ENCODE data around the gene COL6A2. TPM values are rescaled to one million over a fixed set of nuclear protein-coding genes. Genes with fewer than 3 reads are reported as not detected.

The COL6A2 gene
- total and polyA plus RNA-seq, 2 of the 4 experiments (the other 2 are of a cell fraction): 208 to 1,065 TPM

GRCh38 chr21:46089285-46089684, 8.6 kb upstream of the COL6A2 start:
- POLR2A ChIA-PET (ENCODE audit: unreplicated experiment): interaction anchor here (1.5 kb wide), 1 partner anchor 11 kb away, joined by 3 read pairs; no protein-coding TSS in a partner anchor
- no peak overlapping the region for H3K14ac ChIP-seq (replicated peaks; ENCODE audit: low read depth, low read length)
- in situ Hi-C loops (cut with MboI; ENCODE audit: low sequenced_read_pairs): no loop called here
- peaks cover 0 to 26% of the 10 kb centered on the region in 2 experiments; a peak in 2 of 4 replicates for H3K79me1 ChIP-seq (ENCODE audit: low read depth in 1 of 2, low read length in 2 of 2)
- H3K4me3 ChIP-seq (ENCODE audit: insufficient read depth, low read depth, low read length): no peak overlapping the region
- H3K9me1 ChIP-seq (ENCODE audit: insufficient read depth, low read length): peaks cover 14% of the 10 kb centered on the region
- H2AFZ ChIP-seq (replicated peaks; ENCODE audit: low read length, poor library complexity): no peak overlapping the region
- no peaks in the 10 kb centered on the region for H3K27me3 ChIP-seq (ENCODE audit: control insufficient read depth, insufficient read depth, low read length)
- peak overlapping the region; percentile 41; the same call in 1 of the 3 replicates for H2BK15ac ChIP-seq (ENCODE audit: low read depth, low read length)
- H4K8ac ChIP-seq (ENCODE audit: low read depth in 2 of 2, low read length in 2 of 2): no peak overlapping the region
- 0 out of 2 replicates have a peak, but pooled peaks cover 3% of the 10 kb centered on the region for H4K20me1 ChIP-seq (ENCODE audit: insufficient read depth, low read length)
- no peak overlapping the region for H3K56ac ChIP-seq (ENCODE audit: extremely low read depth, insufficient read depth, low read length)
- intact Hi-C loops (cut with micrococcal nuclease): no loop called here
- H2BK120ac ChIP-seq (ENCODE audit: low read depth, low read length): no peak overlapping the region
- H4K91ac ChIP-seq (ENCODE audit: insufficient read depth, low read depth, low read length): no peak overlapping the region
- H3K9me3 ChIP-seq (ENCODE audit: control insufficient read depth, insufficient read depth, low read length): peaks cover 3% of the 10 kb centered on the region; the same call in 1 of the 2 replicates
- no peak overlapping the region for H3K27ac ChIP-seq (ENCODE audit: insufficient read depth, low read length)
- H3K4ac ChIP-seq (ENCODE audit: low read depth, low read length): no peak overlapping the region
- H3K36me3 ChIP-seq (ENCODE audit: control insufficient read depth, insufficient read depth, low read length): no peaks in the 10 kb centered on the region
- no peak overlapping the region for H2BK5ac ChIP-seq (ENCODE audit: low read depth, low read length, poor library complexity, severe bottlenecking)
- dilution Hi-C loops (cut with HindIII; ENCODE audit: low sequenced_read_pairs, unreplicated experiment): no loop called here
- H2AK5ac ChIP-seq (ENCODE audit: low read depth, low read length): peak overlapping the region; percentile 1; the same call in 1 of the 2 replicates
- no peak overlapping the region for H4K5ac ChIP-seq (ENCODE audit: low read depth, low read length)
- peaks cover 17% of the 10 kb centered on the region for H3K4me1 ChIP-seq (ENCODE audit: control insufficient read depth, insufficient read depth, low read length)
- no peak overlapping the region for H3K9ac ChIP-seq (ENCODE audit: low read depth, low read length)
- no peak for DNase-seq
- H3K18ac ChIP-seq (ENCODE audit: low read depth, low read length): no peak overlapping the region
- peak overlapping the region; percentile 54; the same call in 1 of the 2 replicates for H2BK20ac ChIP-seq (ENCODE audit: low read depth, low read length)
- no peak for ATAC-seq (ENCODE audit: low read depth)
- WGBS, 2 experiments (ENCODE audit: extremely low coverage in 2 of 2, insufficient read length in 1 of 2): no CpG with 5 or more reads among the region's 5 CpGs
- H3K23ac ChIP-seq (ENCODE audit: low read depth, low read length): no peak overlapping the region
- BruUV-seq (replicated peaks): no TSS peak
- TF ChIP-seq MAFK (IDR thresholded peaks at IDR 0.05; ENCODE audit: low read depth, low read length): no peak
- no peak for TF ChIP-seq NFE2L2 (IDR thresholded peaks at IDR 0.05; ENCODE audit: low read depth, low read length)
- TF ChIP-seq CEBPB (IDR thresholded peaks at IDR 0.05; ENCODE audit: low read depth, low read length): no peak
- TF ChIP-seq MAZ (IDR thresholded peaks at IDR 0.05; ENCODE audit: borderline replicate concordance, low read depth, low read length): no peak
- TF ChIP-seq RCOR1 (IDR thresholded peaks at IDR 0.05; ENCODE audit: insufficient replicate concordance, low read length): no peak
- TF ChIP-seq RAD21 (IDR thresholded peaks at IDR 0.05; ENCODE audit: low read length): no peak
- TF ChIP-seq MXI1 (IDR thresholded peaks at IDR 0.05; ENCODE audit: borderline replicate concordance, low read depth, low read length): no peak
- TF ChIP-seq, protein P1, sequence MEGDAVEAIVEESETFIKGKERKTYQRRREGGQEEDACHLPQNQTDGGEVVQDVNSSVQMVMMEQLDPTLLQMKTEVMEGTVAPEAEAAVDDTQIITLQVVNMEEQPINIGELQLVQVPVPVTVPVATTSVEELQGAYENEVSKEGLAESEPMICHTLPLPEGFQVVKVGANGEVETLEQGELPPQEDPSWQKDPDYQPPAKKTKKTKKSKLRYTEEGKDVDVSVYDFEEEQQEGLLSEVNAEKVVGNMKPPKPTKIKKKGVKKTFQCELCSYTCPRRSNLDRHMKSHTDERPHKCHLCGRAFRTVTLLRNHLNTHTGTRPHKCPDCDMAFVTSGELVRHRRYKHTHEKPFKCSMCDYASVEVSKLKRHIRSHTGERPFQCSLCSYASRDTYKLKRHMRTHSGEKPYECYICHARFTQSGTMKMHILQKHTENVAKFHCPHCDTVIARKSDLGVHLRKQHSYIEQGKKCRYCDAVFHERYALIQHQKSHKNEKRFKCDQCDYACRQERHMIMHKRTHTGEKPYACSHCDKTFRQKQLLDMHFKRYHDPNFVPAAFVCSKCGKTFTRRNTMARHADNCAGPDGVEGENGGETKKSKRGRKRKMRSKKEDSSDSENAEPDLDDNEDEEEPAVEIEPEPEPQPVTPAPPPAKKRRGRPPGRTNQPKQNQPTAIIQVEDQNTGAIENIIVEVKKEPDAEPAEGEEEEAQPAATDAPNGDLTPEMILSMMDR (conservative IDR thresholded peaks at IDR 0.05; ENCODE audit: low read depth, low read length): no peak
- CTCF ChIA-PET: interaction anchor here (0.8 kb wide), 1 partner anchor 29 kb away, joined by 3 read pairs; no protein-coding TSS in a partner anchor
- no peak overlapping the region for H3K4me2 ChIP-seq (ENCODE audit: low read depth, low read length)
- H2AK9ac ChIP-seq (replicated peaks; ENCODE audit: low read depth, low read length, poor library complexity): no peak overlapping the region
